ENCODE results near the gene SLC9A1.
A peak's percentile ranks its signal among the peaks of the same experiment; 100 is the strongest.
"Not testable (repeated sequence)": the region's sequence is repeated elsewhere in the genome, so short reads cannot be mapped to it uniquely, and the experiment has no call there.

Gene SLC9A1

GRCh38 chr1:27132624-27133023 lies 22.3 kb downstream of the SLC9A1 start:
- DNase-seq (ENCODE audit: low spot score), result no peak

GRCh38 chr1:27132147-27132546 lies 22.8 kb downstream of the SLC9A1 start:
- no peak for DNase-seq (ENCODE audit: low spot score)

DNA sequence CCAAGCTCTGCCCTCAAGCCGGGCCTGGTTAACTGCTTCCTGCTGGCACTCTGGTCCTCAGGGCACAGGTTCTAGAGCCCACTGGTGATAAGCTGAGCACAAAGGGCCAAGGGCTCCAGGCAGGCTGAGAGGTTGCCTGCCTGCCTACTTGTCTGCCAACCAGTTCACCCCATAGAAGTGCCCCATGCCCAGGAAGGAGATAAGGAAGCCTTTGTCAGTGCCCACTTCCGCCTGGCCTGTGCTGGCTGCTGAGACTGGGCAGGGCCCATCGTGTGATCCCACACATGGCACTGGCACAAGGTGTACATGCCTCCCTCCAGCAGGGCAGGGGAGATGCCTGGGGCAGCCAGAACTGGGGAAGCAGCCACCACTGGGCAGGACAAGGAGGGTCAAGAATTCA lies 24.1 kb downstream of the SLC9A1 start:
- DNase-seq (ENCODE audit: low spot score), result no peak

GRCh38 chr1:27129225-27129624 lies 25.7 kb downstream of the SLC9A1 start:
- no peak for DNase-seq (ENCODE audit: low spot score)

DNA sequence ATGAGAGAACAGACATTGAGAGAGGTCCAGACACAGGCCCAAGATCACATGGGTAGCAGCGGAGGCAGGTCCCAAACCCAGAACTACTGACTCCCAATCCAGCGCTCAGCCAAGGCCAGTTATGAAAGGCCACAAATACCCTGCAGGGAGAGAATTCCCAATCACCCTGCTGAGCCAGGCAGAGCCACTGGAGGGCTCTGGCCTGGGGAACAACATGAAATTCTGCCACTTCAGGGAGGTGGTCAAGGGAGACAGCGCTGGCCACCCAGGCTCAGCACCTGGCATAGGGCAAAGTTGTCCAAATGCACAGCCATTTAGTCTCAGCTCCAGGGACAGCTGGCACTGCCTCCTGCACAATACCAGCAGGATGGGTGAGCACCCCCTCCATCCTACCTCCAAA lies 27.5 kb downstream of the SLC9A1 start:
- no peak for DNase-seq (ENCODE audit: low spot score)

- no peak for DNase-seq (ENCODE audit: low spot score)
Measured at GRCh38 chr1:27126391-27126790, 28.5 kb downstream of the SLC9A1 start.

GRCh38 chr1:27125125-27125524 lies 29.8 kb downstream of the SLC9A1 start:
- not testable (repeated sequence) for DNase-seq (ENCODE audit: low spot score)

DNA sequence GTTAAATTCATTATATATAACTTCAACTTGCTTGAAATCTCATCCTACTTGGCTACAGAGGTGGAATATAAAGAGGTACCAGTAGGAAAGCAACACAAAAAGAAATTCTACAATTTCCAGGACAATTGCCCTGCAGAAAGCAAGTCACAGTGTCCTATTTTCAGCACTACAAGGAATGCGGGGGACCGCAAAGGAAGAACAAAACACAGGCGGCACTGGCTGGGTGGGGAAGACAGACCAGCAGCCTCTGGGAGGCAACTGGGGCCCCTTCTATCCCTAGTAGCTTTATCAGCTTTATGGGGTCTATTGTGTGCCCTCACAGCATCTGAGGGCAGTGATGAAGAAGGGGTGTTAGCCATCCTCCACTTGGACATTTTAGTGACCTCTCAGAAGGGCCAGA lies 30.5 kb downstream of the SLC9A1 start:
- DNase-seq (ENCODE audit: low spot score), result no peak

DNA sequence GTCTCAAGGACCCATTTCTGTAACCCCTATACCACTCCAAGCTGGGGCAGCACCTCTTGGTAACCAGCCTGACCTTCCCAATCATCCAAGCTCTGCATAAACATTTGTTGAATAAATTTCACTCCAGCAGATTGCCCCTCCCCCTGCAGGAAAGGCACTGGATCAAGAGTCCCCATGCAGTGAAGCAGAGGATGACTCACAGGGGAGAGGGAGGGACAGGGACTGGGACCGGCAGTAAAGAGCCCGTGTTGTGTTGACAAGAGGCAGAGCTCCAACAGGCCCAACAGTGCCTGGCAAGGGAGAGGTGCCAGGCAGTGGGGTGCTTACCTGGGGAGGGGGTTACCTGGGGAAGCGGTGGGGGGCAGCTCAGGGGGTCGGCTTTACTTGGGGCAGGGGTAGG lies 32.3 kb downstream of the SLC9A1 start:
- DNase-seq (ENCODE audit: low spot score), result peak; percentile 56

- no peak for DNase-seq (ENCODE audit: low spot score)
Measured at GRCh38 chr1:27120854-27121253, 34.1 kb downstream of the SLC9A1 start.

DNA sequence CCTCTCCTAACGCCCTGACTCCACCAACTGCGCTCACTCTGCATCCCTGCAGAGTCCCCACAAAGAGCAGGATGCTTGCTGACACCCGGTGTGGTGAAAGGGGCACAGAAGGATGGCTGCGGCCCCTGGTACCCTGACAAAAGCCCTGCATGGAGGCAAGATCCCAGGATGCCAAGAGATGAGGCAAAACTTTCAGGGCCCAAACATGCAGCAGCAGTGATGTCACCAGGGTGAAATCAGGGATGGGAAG lies 36.6 kb downstream of the SLC9A1 start:
- DNase-seq (ENCODE audit: low spot score), result no peak

GRCh38 chr1:27117733-27118439 lies 37.0 kb downstream of the SLC9A1 start:
- no peak for DNase-seq (ENCODE audit: low spot score)

- DNase-seq (ENCODE audit: low spot score), result no peak
Measured at GRCh38 chr1:27116697-27117096, 38.2 kb downstream of the SLC9A1 start.

GRCh38 chr1:27116232-27116631 lies 38.7 kb downstream of the SLC9A1 start:
- DNase-seq (ENCODE audit: low spot score), result no peak

- DNase-seq (ENCODE audit: low spot score), result no peak
Measured at GRCh38 chr1:27114546-27114945, 40.4 kb downstream of the SLC9A1 start.

- no peak for DNase-seq (ENCODE audit: low spot score)
Measured at GRCh38 chr1:27113861-27114260, 41.1 kb downstream of the SLC9A1 start.

GRCh38 chr1:27111626-27112573 lies 43.0 kb downstream of the SLC9A1 start:
- DNase-seq (ENCODE audit: low spot score), result no peak

- DNase-seq (ENCODE audit: low spot score), result no peak
Measured at GRCh38 chr1:27109103-27109822, 45.7 kb downstream of the SLC9A1 start.

DNA sequence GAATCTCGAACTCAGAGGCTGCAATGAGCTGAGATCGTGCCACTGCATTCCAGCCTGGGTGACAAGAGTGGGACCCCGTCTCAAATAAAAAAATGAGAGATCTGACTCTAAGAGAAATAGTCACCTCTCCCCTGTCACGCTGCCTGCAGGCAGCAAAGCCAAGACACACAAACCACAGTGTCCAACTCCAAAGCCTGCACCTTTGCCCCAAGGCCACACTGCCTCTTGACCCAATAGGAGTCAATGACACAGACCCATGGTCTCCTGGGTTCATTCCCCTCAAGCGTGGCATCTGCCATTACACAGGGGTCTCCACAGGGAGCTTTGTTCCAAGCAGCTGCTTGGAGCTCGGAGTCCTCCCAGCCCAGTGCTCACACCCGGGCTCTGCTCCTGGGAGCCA lies 46.3 kb downstream of the SLC9A1 start:
- DNase-seq (ENCODE audit: low spot score), result no peak

DNA sequence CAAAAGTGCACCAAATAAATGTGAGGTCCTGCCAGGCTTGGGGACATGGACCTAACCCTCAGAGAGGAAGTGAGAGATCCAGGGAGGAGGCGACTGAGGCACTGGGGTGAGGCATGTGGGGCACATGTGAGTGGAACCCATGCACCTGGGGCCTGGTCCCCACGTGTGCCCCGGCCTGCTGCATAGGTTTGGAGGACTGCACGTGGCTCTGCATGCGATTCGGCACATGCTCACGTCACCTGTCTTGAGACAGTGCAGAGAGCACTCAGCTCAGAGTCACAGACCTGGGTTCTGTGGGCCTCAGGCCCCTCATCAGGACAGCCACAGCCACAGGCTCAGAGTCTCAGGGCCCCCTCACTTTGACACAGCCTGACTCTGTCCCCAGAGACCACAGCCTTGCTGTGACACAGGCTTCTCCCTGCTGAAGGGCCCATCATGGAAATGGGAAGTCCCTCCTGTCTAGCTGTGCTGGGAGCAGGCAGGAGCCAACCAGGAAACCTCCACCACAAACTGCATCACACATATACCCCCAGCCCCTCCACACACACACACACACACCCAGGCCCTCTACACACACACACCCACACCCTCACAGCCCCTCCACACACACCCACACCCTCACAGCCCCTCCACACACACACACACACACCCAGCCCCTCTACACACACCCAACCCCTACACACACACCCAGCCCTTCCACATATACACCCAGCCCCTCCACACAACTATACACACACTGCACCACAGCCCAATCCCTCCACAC lies 48.2 kb downstream of the SLC9A1 start:
- DNase-seq (ENCODE audit: low spot score), result no peak

DNA sequence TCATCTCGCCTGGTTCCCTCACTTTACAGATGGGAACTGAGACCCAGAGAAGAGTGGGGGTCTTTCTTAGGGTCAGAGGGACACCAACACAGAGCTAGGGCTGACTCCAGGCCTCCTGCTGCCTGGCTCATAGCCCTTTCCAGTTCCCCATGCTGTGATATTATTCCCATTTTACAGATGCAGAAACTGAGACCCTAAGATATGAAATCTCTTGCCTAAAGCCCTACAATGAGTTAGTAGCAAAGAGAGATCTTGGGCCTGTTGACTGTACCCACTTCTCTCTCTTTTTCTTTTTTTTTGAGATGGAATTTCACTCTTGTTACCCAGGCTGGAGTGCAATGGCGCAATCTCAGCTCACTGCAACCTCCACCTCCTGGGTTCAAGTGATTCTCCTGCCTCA lies 49.9 kb downstream of the SLC9A1 start:
- no peak for DNase-seq (ENCODE audit: low spot score)

DNA sequence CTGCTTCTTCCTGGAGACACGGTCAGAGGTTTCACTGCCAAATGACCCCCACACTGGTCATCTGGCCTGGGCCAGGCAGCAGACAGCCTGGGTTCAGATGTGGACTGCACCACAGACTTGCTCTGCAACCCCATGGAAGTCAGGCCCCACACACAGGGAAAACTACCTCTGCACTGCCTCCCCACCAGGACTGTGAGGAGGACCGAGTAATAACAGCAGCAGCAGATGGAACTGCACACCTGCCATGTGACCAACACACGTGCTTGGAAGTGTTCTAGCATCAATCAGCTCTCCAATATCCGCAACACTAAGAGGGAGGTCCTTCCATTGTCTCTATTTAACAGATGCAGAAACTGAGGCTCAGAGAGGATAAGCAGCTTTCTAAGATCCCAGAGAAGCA lies 51.4 kb downstream of the SLC9A1 start:
- DNase-seq (ENCODE audit: low spot score), result no peak

Data from LoVo (cell line).